ENCODE results near the gene MSRB2.

MSRB2 gene

DNA sequence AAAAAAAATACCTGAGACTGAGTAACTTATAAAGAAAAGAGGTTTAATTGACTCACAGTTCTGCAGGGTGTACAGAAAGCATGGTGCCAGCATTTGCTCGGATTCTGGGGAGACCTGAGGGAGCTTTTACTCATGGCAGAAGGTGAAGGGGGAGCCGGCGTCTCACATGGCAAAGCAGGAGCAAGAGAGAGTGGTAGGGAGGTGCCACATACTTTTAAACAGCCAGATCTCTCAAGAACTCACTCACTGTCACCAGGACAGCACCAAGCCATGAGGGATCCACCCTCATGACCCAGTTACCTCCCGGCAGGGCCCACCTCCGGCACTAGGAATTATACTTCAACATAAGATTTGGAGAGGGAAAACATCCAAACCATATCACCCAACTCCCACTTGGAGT, 25.8 kb downstream of the MSRB2 start:
- Histone ChIP-seq H3K27me3 (no peaks in the 10 kb centered on the region), H3K9me3 (no peaks in the 10 kb centered on the region), H3K27ac (no peak overlapping the region), H3K36me3 (peaks cover 39% of the 10 kb centered on the region), H3K4me3 (ENCODE audit: low read depth in 1 of 2, low read length in 1 of 2) (no peak overlapping the region), H3K4me1 (ENCODE audit: control insufficient read depth in 1 of 2, insufficient read depth in 1 of 2, low read depth in 1 of 2, low read length in 1 of 2) (no peaks in the 10 kb centered on the region)
- no peak for TF ChIP-seq CTCF (IDR thresholded peaks at IDR 0.05)

GRCh38 chr10:23136462-23136861, 41.1 kb downstream of the MSRB2 start:
- Histone ChIP-seq H3K4me3 (ENCODE audit: low read depth in 1 of 2, low read length in 1 of 2) (no peak overlapping the region), H3K27ac (no peak overlapping the region), H3K27me3 (no peaks in the 10 kb centered on the region), H3K36me3 (no peaks in the 10 kb centered on the region), H3K9me3 (no peaks in the 10 kb centered on the region), H3K4me1 (ENCODE audit: control insufficient read depth in 1 of 2, insufficient read depth in 1 of 2, low read depth in 1 of 2, low read length in 1 of 2) (no peaks in the 10 kb centered on the region)
- TF ChIP-seq CTCF (IDR thresholded peaks at IDR 0.05): no peak

DNA sequence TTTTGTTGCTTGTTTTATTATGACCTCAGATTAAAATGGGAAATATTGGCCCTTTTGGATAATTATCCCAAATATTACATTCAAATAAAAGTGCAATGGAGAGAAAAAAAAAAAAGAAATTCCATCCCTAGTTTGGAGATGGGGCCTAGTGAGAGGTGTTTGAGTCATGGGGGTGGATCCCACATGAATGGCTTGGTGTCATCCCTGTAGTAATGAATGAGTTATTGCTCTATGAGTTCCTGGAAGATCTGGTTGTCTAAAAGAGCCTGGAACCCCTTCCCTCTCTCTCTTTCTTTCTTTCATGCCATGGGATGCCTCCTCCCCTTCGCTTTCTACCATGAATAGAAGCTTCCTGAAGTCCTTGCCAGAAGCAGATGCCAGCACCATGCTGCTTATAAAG, 44.3 kb downstream of the MSRB2 start:
- Histone ChIP-seq H3K27ac (no peak overlapping the region), H3K36me3 (no peaks in the 10 kb centered on the region), H3K4me3 (ENCODE audit: low read depth in 1 of 2, low read length in 1 of 2) (no peak overlapping the region), H3K9me3 (no peaks in the 10 kb centered on the region), H3K27me3 (peaks cover 7% of the 10 kb centered on the region), H3K4me1 (ENCODE audit: control insufficient read depth in 1 of 2, insufficient read depth in 1 of 2, low read depth in 1 of 2, low read length in 1 of 2) (no peaks in the 10 kb centered on the region)
- no peak for TF ChIP-seq CTCF (IDR thresholded peaks at IDR 0.05)

DNA sequence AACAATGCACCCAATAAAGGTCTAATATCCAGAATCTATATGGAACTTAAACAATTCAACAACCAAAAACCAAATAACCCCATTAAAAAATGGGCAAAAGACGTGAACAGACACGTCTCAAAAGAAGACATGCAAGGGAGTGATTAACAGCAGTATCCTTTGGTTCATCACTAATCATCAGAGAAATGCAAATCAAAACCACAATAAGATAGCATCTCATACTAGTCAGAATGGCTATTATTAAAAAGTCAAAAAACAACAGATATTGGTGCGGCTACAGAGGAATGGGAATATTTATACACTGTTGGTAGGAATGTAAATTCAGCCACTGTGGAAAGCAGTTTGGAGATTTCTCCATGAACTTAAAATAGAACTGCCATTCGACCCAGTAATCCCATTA, 46.6 kb downstream of the MSRB2 start:
- no peak for TF ChIP-seq CTCF (IDR thresholded peaks at IDR 0.05)
- Histone ChIP-seq H3K36me3 (no peaks in the 10 kb centered on the region), H3K4me1 (ENCODE audit: control insufficient read depth in 1 of 2, insufficient read depth in 1 of 2, low read depth in 1 of 2, low read length in 1 of 2) (no peaks in the 10 kb centered on the region)

DNA sequence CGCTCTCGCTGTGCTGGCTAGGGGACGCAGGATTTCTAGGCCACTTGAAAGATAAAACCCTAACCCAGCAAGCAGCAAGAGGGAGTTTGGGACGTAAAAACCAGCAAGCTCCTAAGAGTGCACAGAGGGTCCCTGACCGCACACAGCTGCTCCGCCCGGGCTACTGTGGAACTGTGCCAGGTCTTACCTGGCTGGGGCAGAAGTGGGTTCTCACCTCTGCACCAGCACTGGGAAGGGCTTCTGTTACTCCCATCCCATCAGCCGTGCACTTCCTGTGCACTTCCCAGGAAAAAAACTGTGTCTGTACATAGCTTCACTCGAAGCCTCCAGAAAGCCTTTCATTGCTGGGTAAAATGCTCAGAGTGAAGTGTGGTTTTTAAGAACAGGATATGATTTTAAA, 50.9 kb downstream of the MSRB2 start:
- Histone ChIP-seq H3K4me3 (ENCODE audit: low read depth in 1 of 2, low read length in 1 of 2) (no peak overlapping the region), H3K27me3 (peaks cover 19% of the 10 kb centered on the region), H3K9me3 (no peaks in the 10 kb centered on the region), H3K27ac (no peak overlapping the region), H3K4me1 (ENCODE audit: control insufficient read depth in 1 of 2, insufficient read depth in 1 of 2, low read depth in 1 of 2, low read length in 1 of 2) (no peaks in the 10 kb centered on the region), H3K36me3 (no peaks in the 10 kb centered on the region)
- no peak for TF ChIP-seq CTCF (IDR thresholded peaks at IDR 0.05)

More for the DNA sequence above, 46.6 kb downstream of the MSRB2 start:
- Histone ChIP-seq H3K27ac (no peak overlapping the region), H3K4me3 (ENCODE audit: low read depth in 1 of 2, low read length in 1 of 2) (no peak overlapping the region), H3K9me3 (no peaks in the 10 kb centered on the region), H3K27me3 (peaks cover 12% of the 10 kb centered on the region)

GRCh38 chr10:23147035-23147434, 51.7 kb downstream of the MSRB2 start:
- no peaks in the 10 kb centered on the region for H3K9me3 ChIP-seq
- no peak for TF ChIP-seq CTCF (IDR thresholded peaks at IDR 0.05)
- no peaks in the 10 kb centered on the region for H3K36me3 ChIP-seq
- peaks cover 19% of the 10 kb centered on the region for H3K27me3 ChIP-seq
- no peak overlapping the region for H3K4me3 ChIP-seq (ENCODE audit: low read depth in 1 of 2, low read length in 1 of 2)
- no peaks in the 10 kb centered on the region for H3K4me1 ChIP-seq (ENCODE audit: control insufficient read depth in 1 of 2, insufficient read depth in 1 of 2, low read depth in 1 of 2, low read length in 1 of 2)
- no peak overlapping the region for H3K27ac ChIP-seq
